ENCODE measurements around the gene NCOA7.

NCOA7 gene

GRCh38 chr6:125853168-125853567, 62.4 kb downstream of the NCOA7 start:
- Histone ChIP-seq H2AFZ (ENCODE audit: low read length) (no peak overlapping the region), H3K4me3 (ENCODE audit: low read length) (no peak overlapping the region), H3K4me1 (ENCODE audit: low read length) (no peaks in the 10 kb centered on the region), H3K9ac (ENCODE audit: low read length) (no peak overlapping the region), H3K27ac (ENCODE audit: low read length) (no peak overlapping the region), H3K79me2 (ENCODE audit: low read length) (no peaks in the 10 kb centered on the region), H3K36me3 (replicated peaks; ENCODE audit: insufficient read depth, low read length) (no peaks in the 10 kb centered on the region), H3K9me3 (replicated peaks; ENCODE audit: insufficient read depth, low read length) (no peaks in the 10 kb centered on the region), H4K20me1 (ENCODE audit: insufficient read depth, low read length) (no peaks in the 10 kb centered on the region), H3K4me2 (ENCODE audit: low read depth, low read length) (no peak overlapping the region), H3F3A (ENCODE audit: insufficient read depth, low read length) (no peaks in the 10 kb centered on the region), H3K27me3 (replicated peaks; ENCODE audit: insufficient read depth, low read length) (no peaks in the 10 kb centered on the region), H3K9me2 (replicated peaks; ENCODE audit: insufficient read depth, low read length) (no peaks in the 10 kb centered on the region)
- TF ChIP-seq EZH2phosphoT487 (IDR thresholded peaks at IDR 0.05; ENCODE audit: low read length) (no peak), EZH2 (optimal IDR thresholded peaks at IDR 0.05; ENCODE audit: low read depth, low read length) (no peak), CTCF (IDR thresholded peaks at IDR 0.05; ENCODE audit: low read length) (no peak)
- DNase-seq: no peak

- Histone ChIP-seq H3F3A (ENCODE audit: insufficient read depth, low read length) (no peaks in the 10 kb centered on the region), H3K4me2 (ENCODE audit: low read depth, low read length) (no peak overlapping the region), H3K36me3 (replicated peaks; ENCODE audit: insufficient read depth, low read length) (no peaks in the 10 kb centered on the region), H4K20me1 (ENCODE audit: insufficient read depth, low read length) (no peaks in the 10 kb centered on the region), H3K4me3 (ENCODE audit: low read length) (no peak overlapping the region), H2AFZ (ENCODE audit: low read length) (no peak overlapping the region), H3K4me1 (ENCODE audit: low read length) (no peaks in the 10 kb centered on the region), H3K9me3 (replicated peaks; ENCODE audit: insufficient read depth, low read length) (no peaks in the 10 kb centered on the region), H3K27me3 (replicated peaks; ENCODE audit: insufficient read depth, low read length) (no peaks in the 10 kb centered on the region), H3K79me2 (ENCODE audit: low read length) (no peaks in the 10 kb centered on the region), H3K9ac (ENCODE audit: low read length) (no peak overlapping the region), H3K27ac (ENCODE audit: low read length) (no peak overlapping the region), H3K9me2 (replicated peaks; ENCODE audit: insufficient read depth, low read length) (no peaks in the 10 kb centered on the region)
- no peak for TF ChIP-seq CTCF (IDR thresholded peaks at IDR 0.05; ENCODE audit: low read length)
- TF ChIP-seq EZH2 (optimal IDR thresholded peaks at IDR 0.05; ENCODE audit: low read depth, low read length): no peak
- DNase-seq: no peak
Observed at GRCh38 chr6:125853756-125854155, 63.0 kb downstream of the NCOA7 start.

GRCh38 chr6:125854355-125854754, 63.6 kb downstream of the NCOA7 start:
- Histone ChIP-seq H3K9ac (ENCODE audit: low read length) (no peak overlapping the region), H3K4me3 (ENCODE audit: low read length) (no peak overlapping the region), H2AFZ (ENCODE audit: low read length) (no peak overlapping the region), H3K9me3 (replicated peaks; ENCODE audit: insufficient read depth, low read length) (no peaks in the 10 kb centered on the region), H3F3A (ENCODE audit: insufficient read depth, low read length) (no peaks in the 10 kb centered on the region), H3K9me2 (replicated peaks; ENCODE audit: insufficient read depth, low read length) (no peaks in the 10 kb centered on the region), H3K36me3 (replicated peaks; ENCODE audit: insufficient read depth, low read length) (no peaks in the 10 kb centered on the region), H3K4me2 (ENCODE audit: low read depth, low read length) (no peak overlapping the region), H3K79me2 (ENCODE audit: low read length) (no peaks in the 10 kb centered on the region), H4K20me1 (ENCODE audit: insufficient read depth, low read length) (no peaks in the 10 kb centered on the region), H3K4me1 (ENCODE audit: low read length) (no peaks in the 10 kb centered on the region), H3K27me3 (replicated peaks; ENCODE audit: insufficient read depth, low read length) (no peaks in the 10 kb centered on the region), H3K27ac (ENCODE audit: low read length) (no peak overlapping the region)
- DNase-seq: no peak
- TF ChIP-seq CTCF (IDR thresholded peaks at IDR 0.05; ENCODE audit: low read length) (no peak), EZH2phosphoT487 (IDR thresholded peaks at IDR 0.05; ENCODE audit: low read length) (no peak), EZH2 (optimal IDR thresholded peaks at IDR 0.05; ENCODE audit: low read depth, low read length) (no peak)

All from MM.1S (cell line).